Stomach (tissue), 4 donors: Measurements from ENCODE around the gene PPDPF.

Source experiments
- EP300 ChIP-seq: sonication (generic); formaldehyde crosslinking; IDR thresholded peaks from one replicate; pipeline ENCODE4 v1.6.1; 2017; ENCODE audit warnings: antibody characterized with exemption
- POLR2A ChIP-seq, 4 donors: fragments of 450-650 bp; IDR thresholded peaks; one replicate each; pipeline ENCODE4 v1.6.1; 2016; ENCODE audit warnings: antibody characterized with exemption in 4 of 4, control low read depth in 2 of 4, mild to moderate bottlenecking in 1 of 4, moderate library complexity in 1 of 4
- POLR2AphosphoS5 ChIP-seq, 3 donors: sonication (generic); formaldehyde crosslinking; IDR thresholded peaks; one replicate each; pipeline ENCODE4 v1.6.1; 2016; ENCODE audit warnings: antibody characterized with exemption in 3 of 3
- TF ChIP-seq, protein P1 (sequence below), 7 experiments: fragments of 450-650 bp in 4 of 7; fragments of 200-600 bp in 3 of 7; sonication (generic) in 3 of 7; IDR thresholded peaks; one replicate each; pipeline ENCODE4 v1.5.1; 2016 to 2019; ENCODE audit warnings: antibody characterized with exemption in 7 of 7, control low read depth in 2 of 7, mild to moderate bottlenecking in 1 of 7

GRCh38 chr20:63527184-63527583 is 6.6 kb downstream of the PPDPF start:
- TF ChIP-seq EP300 (no peak), POLR2A (IDR thresholded peaks at IDR 0.05) (no peak), POLR2AphosphoS5 (IDR thresholded peaks at IDR 0.05) (no peak)
- TF ChIP-seq, protein P1, sequence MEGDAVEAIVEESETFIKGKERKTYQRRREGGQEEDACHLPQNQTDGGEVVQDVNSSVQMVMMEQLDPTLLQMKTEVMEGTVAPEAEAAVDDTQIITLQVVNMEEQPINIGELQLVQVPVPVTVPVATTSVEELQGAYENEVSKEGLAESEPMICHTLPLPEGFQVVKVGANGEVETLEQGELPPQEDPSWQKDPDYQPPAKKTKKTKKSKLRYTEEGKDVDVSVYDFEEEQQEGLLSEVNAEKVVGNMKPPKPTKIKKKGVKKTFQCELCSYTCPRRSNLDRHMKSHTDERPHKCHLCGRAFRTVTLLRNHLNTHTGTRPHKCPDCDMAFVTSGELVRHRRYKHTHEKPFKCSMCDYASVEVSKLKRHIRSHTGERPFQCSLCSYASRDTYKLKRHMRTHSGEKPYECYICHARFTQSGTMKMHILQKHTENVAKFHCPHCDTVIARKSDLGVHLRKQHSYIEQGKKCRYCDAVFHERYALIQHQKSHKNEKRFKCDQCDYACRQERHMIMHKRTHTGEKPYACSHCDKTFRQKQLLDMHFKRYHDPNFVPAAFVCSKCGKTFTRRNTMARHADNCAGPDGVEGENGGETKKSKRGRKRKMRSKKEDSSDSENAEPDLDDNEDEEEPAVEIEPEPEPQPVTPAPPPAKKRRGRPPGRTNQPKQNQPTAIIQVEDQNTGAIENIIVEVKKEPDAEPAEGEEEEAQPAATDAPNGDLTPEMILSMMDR (IDR thresholded peaks at IDR 0.05) = no peak
